ENCODE measurements around the gene NOTCH3.

Gene NOTCH3

DNA sequence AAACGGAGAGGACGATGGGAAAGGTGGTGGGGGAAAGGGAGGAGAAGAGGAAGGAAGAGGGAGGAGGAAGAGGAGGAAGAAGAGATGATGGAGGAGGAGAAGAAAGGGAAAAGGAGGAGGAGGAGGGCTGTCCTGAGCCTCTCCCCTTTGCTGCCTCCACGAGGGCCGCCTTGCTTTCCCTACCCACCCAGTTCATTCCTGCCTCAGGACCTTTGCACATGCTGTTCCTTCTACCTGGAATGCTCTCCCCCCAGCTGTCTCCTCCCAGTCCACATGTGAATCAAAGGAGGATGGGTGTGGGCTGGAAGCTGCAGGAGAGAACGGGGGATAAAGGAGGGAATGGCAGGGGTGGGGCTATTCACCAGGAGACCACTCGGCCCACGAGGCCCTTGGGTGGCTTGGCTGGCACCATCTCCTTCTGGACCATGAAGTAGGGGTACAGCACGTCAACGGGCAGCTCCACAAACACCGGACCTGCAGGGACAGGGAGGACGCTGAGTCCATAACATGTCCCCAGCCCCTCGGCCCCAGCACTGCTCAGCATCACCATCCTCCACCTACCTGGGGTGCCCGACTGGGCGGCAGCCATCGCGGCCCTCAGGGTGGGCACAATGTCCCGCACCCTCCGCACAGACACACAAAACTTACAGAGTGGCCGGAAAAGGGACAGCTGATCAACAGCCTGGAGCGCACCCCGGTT is 78.3 kb downstream of the NOTCH3 start:
- no peak for DNase-seq (ENCODE audit: low read depth)

DNA sequence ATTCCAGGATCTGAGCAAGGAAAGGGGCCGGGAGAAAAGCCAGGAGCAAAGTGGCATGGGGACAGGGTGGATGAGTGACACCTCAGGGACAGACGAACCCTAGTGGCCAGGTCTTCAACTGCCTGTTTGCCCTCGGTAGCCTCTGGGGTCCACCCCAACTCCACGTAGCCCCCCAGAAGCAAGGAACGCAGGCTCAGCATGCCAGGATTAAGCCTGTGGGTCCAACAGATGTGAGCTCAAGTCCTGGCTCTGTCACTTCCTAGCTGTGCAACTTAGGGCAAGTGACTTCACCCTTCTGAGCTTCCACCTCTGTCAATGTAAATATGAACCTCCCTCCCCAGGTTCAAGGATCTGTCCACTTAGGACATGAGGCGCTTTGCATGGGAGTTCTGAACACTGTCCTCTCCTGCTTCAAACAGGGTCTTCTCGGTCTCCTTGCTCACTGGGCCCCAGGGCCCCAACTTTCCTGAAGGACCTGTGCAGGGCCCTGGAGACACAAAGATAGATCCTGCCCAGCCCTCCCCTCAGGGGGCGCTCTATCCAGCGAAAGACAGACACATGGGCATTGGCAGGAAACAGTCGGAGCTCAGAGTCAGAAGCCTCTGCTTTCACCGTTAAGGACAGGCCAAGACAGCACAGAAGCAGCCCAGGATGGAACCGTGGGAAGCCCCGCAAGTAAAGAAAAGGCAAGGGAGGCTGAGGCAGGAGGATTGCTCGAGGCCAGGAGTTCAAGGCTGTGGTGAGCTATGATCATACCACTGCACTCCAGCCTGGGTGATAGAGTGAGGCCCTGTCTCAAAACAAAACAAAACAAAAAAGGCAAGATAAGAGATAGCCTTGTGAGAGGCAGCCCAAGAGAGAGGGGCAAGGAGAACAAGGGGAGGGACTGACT is 80.4 kb downstream of the NOTCH3 start:
- DNase-seq (ENCODE audit: low read depth) = no peak

DNA sequence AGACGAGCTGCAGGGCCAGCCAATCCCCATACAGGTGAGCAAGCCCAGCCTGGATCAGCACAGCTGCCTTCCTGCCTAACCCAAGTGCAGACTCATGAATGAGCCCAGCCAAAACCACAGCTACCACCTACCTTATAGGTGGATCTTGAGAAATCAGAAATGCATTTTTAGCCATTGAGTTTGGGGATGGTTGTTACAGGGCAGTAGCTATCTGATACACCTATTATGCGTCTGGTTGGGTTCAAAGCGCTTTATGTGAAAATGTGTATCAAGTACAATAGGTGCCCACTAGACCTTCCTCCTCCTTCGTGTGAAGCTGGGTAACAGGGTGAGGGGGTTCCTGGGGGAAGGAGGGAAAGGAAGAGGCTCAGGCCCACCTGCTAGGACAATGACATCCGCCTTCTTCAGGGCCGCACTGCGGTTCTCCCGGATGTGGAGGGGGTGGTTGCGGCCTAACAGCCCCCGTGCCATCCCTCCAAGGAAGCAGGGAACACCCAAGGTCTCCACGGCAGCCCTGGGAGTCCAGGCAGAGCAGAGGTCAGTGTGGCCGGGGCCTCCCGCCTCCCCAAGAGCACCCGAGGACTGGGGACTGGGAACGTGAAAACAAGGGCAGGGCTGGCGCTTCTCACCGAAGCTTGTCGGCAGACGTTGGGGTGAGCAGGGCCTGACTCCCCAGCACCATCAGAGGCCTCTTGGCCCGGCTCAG is 81.9 kb downstream of the NOTCH3 start:
- no peak for DNase-seq (ENCODE audit: low read depth)

DNA sequence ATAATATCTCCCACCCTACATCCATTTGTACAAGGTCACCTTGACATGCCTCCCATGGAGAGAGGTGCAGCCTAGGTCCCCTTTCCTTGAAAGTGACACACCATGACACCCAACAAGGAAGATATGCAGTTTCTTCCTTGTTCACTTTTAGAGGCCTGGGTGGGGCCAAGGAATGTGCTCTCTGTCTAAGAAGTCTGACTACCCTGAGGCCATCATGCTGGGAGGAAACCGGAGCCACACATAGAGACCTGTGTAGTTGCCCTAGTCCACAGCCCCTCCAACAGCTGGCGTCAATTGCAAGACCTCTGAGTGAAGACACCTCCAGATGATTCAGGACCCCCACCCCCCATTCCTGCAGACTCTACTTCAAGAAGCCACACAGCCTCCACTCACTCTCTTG is 82.5 kb downstream of the NOTCH3 start:
- DNase-seq (ENCODE audit: low read depth) = no peak

DNA sequence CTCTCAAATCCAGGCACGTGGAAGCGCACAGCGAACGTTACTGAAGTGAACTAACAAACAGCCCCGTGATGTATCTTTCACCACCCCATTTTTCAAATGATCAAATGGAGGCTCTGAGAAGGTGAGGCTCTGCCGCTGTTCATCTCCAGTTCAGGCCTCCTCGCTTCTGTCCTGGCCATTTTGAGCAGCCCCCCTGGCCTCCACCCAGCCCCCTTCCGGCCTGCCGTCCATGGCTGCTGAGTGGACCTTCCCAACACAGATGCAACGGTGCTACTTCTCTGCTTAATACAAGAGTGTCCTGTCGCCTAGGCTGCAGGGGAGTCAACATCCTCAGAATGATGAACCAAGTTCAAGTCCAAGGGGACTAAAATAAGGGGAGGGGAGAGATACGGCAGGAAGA is 83.9 kb downstream of the NOTCH3 start:
- DNase-seq (ENCODE audit: low read depth) = no peak

DNA sequence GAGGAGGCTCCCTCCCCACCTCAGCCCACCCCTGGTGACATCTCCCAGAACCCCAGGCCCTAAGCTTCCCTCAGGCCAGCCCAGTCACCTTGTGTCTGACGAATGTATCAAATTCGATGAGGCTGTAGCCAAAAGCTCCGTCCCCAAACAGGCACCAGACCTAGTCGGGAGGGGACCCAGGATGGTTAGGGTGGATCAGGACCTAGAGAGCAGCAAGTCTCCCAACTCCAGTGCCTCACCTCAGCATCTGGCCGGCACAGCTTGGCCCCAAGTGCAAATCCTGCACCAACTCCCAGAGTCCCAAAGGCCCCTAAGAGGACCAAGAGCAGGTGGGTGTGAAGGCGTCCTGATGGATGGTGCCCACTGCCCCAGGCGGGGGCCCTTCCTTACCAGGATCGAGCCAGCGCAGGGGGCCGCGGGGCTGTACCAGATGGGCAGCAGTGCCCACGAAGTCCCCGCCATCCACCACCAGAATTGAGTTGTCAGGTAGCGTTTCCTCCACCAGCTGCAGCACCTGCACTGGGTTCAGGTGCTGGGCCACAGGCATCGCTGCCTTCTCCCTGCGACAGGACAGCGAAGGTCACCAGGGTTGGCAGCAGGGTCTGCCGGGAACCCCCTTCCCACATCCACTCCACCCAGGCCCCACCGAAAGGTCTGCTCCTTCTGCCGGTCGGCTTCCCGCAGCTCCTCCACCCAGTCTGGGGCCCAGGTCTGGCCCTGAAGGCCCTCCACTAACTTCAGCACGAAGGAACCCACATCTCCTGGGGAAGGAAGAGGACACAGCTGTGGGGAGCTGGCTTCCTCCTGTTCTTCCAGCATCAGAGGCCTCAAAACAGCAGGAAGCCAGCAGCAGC is 84.8 kb downstream of the NOTCH3 start:
- DNase-seq (ENCODE audit: low read depth) = no peak

DNA sequence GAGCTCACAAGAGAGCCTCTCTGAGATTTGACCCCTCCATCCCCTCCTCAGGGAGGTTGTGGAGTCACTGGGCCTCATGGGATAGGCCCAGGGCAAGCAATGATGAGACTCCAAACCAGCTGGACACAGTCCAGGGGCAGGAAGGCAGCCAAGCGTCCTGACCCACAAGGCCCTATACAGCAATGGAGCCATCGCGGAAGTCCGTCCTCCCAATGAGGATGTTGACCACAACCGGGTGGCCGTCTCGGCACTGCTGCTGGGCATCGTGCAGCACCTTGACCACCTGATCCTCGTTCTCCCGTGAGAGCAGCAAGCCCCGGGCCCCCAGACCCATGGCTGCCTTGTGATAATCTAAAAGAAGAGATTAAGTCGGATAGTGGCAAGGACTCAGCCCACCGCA is 85.7 kb downstream of the NOTCH3 start:
- DNase-seq (ENCODE audit: low read depth) = no peak

DNA sequence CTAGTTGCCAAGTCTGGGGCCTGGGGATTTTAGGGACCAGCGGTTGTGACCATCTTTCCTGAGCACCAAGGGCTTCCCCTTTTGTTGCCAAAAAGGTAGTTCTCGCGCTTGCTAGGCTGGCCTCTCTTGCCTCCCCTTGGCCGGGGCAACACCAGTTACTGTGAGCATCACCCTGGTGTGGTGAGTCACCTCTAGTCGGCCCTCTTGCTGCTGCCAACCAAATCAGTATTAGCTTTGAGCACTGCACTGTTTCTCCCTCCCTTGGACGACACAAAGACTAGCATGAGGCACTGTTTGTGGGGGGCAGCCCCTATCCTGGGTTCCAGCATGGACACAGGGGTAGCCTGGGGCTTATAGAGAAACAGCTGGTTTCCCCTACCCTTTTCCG is 86.6 kb downstream of the NOTCH3 start:
- DNase-seq (ENCODE audit: low read depth) = no peak

DNA sequence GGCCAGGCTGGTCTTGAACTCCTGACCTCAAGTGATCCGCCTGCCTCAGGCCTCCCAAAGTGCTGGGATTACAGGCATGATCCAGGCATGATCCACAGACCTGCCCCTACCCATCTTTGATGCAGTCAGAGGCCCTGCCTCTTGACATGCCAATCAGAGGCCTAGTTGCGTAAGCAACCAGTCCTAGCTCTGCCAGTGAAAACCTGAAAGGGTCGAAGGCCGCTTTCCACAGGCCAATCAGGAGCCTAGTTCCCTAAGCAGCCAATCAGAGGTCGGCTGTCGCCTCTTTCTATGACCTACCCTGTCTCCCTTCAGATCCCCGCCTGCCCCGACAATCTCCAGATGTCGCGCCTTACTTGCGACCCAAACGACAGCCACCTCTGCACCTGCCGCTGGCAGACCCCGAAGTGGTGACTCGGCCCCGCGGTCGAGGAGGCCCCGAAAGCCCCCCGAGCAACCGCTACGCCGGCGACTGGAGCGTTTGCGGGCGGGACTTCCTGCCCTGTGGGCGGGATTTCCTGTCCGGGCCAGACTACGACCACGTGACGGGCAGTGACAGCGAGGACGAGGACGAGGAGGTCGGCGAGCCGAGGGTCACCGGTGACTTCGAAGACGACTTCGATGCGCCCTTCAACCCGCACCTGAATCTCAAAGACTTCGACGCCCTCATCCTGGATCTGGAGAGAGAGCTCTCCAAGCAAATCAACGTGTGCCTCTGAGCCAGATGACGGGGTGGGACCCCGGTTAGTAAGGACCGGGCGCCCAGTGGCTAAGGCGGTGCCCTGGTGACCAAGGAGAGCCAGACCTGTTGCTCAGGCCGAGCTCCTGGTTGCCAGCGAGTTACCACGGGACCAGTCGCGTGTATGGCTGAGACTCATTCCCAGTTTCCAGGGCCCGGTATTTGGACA is 87.3 kb downstream of the NOTCH3 start:
- no peak for DNase-seq (ENCODE audit: low read depth)

DNA sequence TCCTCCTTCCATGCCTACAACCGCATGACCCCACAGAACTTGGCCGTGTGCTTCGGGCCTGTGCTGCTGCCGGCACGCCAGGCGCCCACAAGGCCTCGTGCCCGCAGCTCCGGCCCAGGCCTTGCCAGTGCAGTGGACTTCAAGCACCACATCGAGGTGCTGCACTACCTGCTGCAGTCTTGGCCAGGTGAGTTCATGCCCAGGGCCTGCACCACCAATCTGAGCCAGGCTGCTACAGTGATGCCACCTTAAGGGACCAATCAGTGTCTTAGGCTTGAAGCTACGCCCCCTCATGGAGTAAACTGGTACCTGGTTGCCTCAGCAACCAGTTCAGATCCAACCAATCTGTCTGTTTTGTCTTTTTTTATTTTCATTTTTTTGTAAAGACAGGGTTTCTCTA is 88.4 kb downstream of the NOTCH3 start:
- no peak for DNase-seq (ENCODE audit: low read depth)

DNA sequence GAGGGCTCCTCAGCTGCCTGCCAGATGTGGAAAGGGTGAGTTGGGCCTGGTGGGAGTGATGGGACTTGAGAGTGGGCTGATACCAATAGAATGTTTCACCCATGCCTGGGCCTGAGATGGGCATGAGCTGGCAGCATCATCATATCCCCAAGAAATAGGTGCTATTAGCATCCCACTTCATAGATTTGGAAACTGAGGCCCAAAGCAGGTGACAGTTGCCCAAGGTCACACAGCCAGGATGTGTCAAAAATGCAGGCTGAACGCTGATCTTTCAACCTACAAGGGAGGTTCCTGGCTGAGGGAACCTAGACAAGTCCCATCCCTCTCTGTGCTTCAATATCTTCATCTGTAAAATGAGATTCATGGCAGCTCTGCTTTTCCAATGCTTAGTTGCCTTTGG is 89.0 kb downstream of the NOTCH3 start:
- no peak for DNase-seq (ENCODE audit: low read depth)

DNA sequence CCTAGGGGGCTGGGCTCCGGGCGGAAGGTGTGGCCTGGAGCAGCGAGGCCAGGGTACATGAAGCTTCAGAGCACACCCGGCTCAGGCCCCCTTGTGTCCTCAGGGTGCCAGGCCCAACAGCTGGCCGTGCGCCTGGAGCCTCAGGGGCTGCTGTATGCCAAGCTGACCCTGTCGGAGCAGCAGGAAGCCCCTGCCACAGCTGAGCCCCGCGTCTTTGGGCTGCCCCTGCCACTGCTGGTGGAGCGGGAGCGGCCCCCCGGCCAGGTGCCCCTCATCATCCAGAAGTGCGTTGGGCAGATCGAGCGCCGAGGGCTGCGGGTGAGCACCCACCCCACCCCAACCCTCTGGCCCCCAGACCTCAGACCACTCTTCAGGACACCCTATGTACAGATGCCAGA is 90.4 kb downstream of the NOTCH3 start:
- DNase-seq (ENCODE audit: low read depth) = no peak

DNA sequence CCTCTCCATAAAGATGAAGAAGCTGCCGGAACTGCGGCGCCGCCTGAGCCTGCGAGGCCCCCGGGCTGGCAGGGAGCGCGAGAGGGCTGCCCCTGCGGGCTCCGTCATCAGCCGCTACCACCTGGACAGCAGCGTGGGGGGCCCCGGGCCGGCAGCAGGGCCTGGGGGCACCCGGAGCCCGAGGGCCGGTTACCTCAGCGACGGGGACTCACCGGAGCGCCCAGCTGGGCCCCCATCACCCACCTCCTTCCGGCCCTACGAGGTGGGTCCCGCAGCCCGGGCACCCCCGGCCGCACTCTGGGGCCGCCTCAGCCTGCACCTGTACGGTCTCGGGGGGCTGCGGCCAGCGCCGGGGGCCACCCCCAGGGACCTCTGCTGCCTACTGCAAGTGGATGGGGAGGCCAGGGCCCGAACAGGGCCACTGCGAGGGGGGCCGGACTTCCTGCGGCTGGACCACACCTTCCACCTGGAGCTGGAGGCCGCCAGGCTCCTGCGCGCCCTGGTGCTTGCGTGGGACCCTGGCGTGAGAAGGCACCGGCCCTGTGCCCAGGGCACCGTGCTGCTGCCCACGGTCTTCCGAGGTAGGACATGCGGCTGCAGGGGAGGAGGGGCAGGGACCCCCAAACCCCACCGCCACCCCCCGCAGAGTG is 90.9 kb downstream of the NOTCH3 start:
- no peak for DNase-seq (ENCODE audit: low read depth)

Data from stimulated activated CD8-positive, alpha-beta memory T cell treated with anti-CD3 and anti-CD28 coated beads, Interleukin-15, amount 100 ng/mL, for 1 hour (primary cell).